CD4-positive, alpha-beta T cell (primary cell): ENCODE data around the gene SIGLEC6. TPM values are rescaled to one million over a fixed set of nuclear protein-coding genes. Genes with fewer than 3 reads are reported as not detected.

Source experiments
- ATAC-seq: fragments of 200-7000 bp; cut with Tn5 transposase; one replicate; pipeline ENCODE4 v1.10.0; 2022; ENCODE audit warnings: mild to moderate bottlenecking; ENCODE audit not compliant: poor library complexity
- CTCF ChIA-PET: fragments of 350-600 bp; sonication (Branson Sonifier 250); formaldehyde crosslinking; loops from one replicate; lab custom pipeline; 2021; ENCODE audit warnings: antibody characterized with exemption, inconsistent platforms; lab: Charles Lee
- POLR2A ChIA-PET: fragments of 350-600 bp; sonication (Branson Sonifier 250); formaldehyde crosslinking; loops from one replicate; lab custom pipeline; 2021; ENCODE audit warnings: antibody characterized with exemption, inconsistent platforms; lab: Charles Lee
- DNase-seq, 14 experiments: peaks; one replicate each; pipeline ENCODE4 v3.0.0-alpha.2; 2013 to 2020; ENCODE audit warnings: mixed read lengths in 2 of 14
- H3K27ac ChIP-seq, 2 donors: one replicate each; pipeline versions ENCODE4 v1.5.1 to v1.7.0; 2013; ENCODE audit warnings: low read length in 2 of 2, low read depth in 1 of 2, mild to moderate bottlenecking in 1 of 2
- H3K27me3 ChIP-seq, 2 experiments: 1 replicate in 1 of 2; 2 replicates in 1 of 2; pipeline versions ENCODE4 v1.6.1 to v1.7.0; 2013; ENCODE audit warnings: low read length in 2 of 2, control low read depth in 1 of 2, mild to moderate bottlenecking in 1 of 2, moderate library complexity in 1 of 2; ENCODE audit not compliant: insufficient read depth in 2 of 2, control insufficient read depth in 1 of 2
- H3K36me3 ChIP-seq: one replicate; pipeline ENCODE4 v1.6.1; 2013; ENCODE audit warnings: low read length, control low read depth; ENCODE audit not compliant: insufficient read depth
- H3K4me1 ChIP-seq: one replicate; pipeline ENCODE4 v1.6.1; 2013; ENCODE audit warnings: low read length, control low read depth; ENCODE audit not compliant: insufficient read depth
- H3K4me3 ChIP-seq: one replicate; pipeline ENCODE4 v1.5.1; 2013; ENCODE audit warnings: mild to moderate bottlenecking, low read length, moderate library complexity
- H3K9me3 ChIP-seq, 2 experiments: 1 replicate in 1 of 2; 2 replicates in 1 of 2; pipeline versions ENCODE4 v1.6.1 to v1.7.0; 2013; ENCODE audit warnings: low read length in 2 of 2, mild to moderate bottlenecking in 2 of 2, control low read depth in 1 of 2, moderate library complexity in 1 of 2; ENCODE audit not compliant: control insufficient read depth in 1 of 2, insufficient read depth in 1 of 2
- H3K27ac Mint-ChIP-seq: one replicate; pipeline ENCODE4 v1.8.0; 2020; ENCODE audit warnings: mixed read lengths
- H3K27me3 Mint-ChIP-seq: one replicate; pipeline ENCODE4 v1.8.0; 2021; ENCODE audit warnings: mixed read lengths
- H3K36me3 Mint-ChIP-seq: one replicate; pipeline ENCODE4 v1.8.0; 2021; ENCODE audit warnings: low read depth, mixed read lengths
- H3K4me1 Mint-ChIP-seq: one replicate; pipeline ENCODE4 v1.8.0; 2021; ENCODE audit warnings: low read depth, mixed read lengths
- H3K4me3 Mint-ChIP-seq: one replicate; pipeline ENCODE4 v1.8.0; 2020; ENCODE audit warnings: mild to moderate bottlenecking, mixed read lengths
- H3K9me3 Mint-ChIP-seq: one replicate; pipeline ENCODE4 v1.8.0; 2020; ENCODE audit warnings: mixed read lengths
- intact Hi-C, 2 experiments: fragments of 100-400 bp; cut with DNase I in 1 of 2; cut with micrococcal nuclease in 1 of 2; formaldehyde crosslinking; loops; one replicate each; pipeline versions ENCODE4 v1.15.1 to v1.9.0; 2023 to 2025; cut with DNase I, micrococcal nuclease
- total RNA-seq, 174 experiments: library from RNA in 2 of 174; stranded (reverse) in 2 of 174; gene quantifications; one replicate each; pipeline ENCODE4 v1.2.3 and lab custom pipeline; 2021 to 2026
- TF ChIP-seq, protein P1 (sequence below): fragments of 200-600 bp; IDR thresholded peaks from one replicate; pipeline ENCODE4 v1.8.0; 2022; ENCODE audit warnings: antibody characterized with exemption, mild to moderate bottlenecking

SIGLEC6 gene
- total RNA-seq, 2 experiments from 2014 or later: 0.14 to 0.36 TPM

DNA sequence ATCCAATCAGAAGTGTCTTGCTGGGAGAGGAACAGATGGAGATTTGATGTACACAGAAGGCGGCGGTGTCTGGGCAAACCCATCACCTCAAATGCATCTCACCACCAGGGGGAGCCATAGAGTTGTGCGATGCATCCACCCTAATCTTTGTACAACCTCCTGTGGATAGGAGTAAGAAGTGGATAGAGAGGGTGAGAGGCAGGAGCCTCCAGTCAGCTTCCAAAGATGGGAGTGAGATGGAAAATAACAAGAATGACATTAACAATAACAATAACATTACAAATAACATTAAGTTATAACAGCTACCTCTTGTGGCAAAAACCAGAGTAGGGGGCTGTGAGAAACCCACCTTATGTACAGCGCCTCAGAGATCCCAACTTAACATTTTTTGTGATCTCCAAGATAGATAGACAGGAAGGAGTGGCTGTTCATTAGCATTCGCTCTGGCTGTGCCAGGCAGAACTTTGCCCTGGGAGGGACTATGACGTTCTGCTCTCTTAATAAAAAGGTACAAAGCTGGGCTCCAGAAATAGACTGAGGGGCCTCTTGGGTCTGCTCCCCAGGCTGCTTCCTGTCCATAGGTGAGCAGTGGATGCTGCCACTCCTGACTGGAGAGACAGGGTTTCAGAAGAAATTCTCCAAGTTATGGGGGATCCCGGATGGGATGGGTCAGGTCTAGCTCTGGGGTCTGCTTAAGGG, 58.3 kb downstream of the SIGLEC6 start:
- ATAC-seq (peak; percentile 62), DNase-seq (peak; percentile 57 to 87 (median 76))
- Histone ChIP-seq H3K27me3 (peaks cover 7 to 8% of the 10 kb centered on the region in 2 experiments), H3K9me3 (no peaks in the 10 kb centered on the region), H3K4me1 (peaks cover 2% of the 10 kb centered on the region), H3K36me3 (no peaks in the 10 kb centered on the region), H3K4me3 (no peak overlapping the region), H3K27ac (no peak overlapping the region)
- Mint-ChIP-seq H3K9me3 (no peaks in the 10 kb centered on the region), H3K27ac (no peak overlapping the region), H3K27me3 (peaks cover 20% of the 10 kb centered on the region), H3K4me1 (no peaks in the 10 kb centered on the region), H3K36me3 (no peaks in the 10 kb centered on the region), H3K4me3 (no peak overlapping the region)
- POLR2A ChIA-PET: no interaction called here
- CTCF ChIA-PET: interaction anchor here (0.6 to 1.9 kb wide), 9 partner anchors 11 to 305 kb away, joined by 3 to 8 read pairs (median 4); no protein-coding TSS in a partner anchor
- TF ChIP-seq, protein P1, sequence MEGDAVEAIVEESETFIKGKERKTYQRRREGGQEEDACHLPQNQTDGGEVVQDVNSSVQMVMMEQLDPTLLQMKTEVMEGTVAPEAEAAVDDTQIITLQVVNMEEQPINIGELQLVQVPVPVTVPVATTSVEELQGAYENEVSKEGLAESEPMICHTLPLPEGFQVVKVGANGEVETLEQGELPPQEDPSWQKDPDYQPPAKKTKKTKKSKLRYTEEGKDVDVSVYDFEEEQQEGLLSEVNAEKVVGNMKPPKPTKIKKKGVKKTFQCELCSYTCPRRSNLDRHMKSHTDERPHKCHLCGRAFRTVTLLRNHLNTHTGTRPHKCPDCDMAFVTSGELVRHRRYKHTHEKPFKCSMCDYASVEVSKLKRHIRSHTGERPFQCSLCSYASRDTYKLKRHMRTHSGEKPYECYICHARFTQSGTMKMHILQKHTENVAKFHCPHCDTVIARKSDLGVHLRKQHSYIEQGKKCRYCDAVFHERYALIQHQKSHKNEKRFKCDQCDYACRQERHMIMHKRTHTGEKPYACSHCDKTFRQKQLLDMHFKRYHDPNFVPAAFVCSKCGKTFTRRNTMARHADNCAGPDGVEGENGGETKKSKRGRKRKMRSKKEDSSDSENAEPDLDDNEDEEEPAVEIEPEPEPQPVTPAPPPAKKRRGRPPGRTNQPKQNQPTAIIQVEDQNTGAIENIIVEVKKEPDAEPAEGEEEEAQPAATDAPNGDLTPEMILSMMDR: peak; percentile 96
- intact Hi-C loops: loop anchor here (1.0 to 5.0 kb wide), 6 partner anchors 50 to 764 kb away; no protein-coding TSS in a partner anchor

DNA sequence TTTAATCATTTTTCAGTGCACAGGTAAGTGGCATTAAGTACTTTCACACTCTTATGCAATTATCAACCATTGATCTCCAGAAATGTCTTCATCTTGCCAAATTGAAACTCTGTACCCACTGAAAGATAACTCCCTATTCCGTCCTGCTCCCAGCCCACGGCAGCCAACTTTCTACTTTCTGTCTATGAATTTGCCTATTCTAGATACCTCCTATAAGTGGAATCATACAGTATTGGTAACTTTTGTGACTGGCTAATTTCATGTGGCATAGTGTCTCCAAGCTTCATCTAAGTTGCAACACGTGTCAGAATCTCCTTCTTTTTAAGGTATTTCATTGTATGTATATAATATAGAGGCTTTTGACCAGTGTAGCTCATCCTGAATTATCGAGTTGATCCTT, 58.9 kb downstream of the SIGLEC6 start:
- H3K27me3 ChIP-seq: peaks cover 7 to 8% of the 10 kb centered on the region in 2 experiments
- CTCF ChIA-PET: interaction anchor here (0.6 to 1.9 kb wide), 9 partner anchors 10 to 305 kb away, joined by 3 to 8 read pairs (median 4); no protein-coding TSS in a partner anchor
- TF ChIP-seq, protein P1: no peak
- H3K36me3 ChIP-seq: no peaks in the 10 kb centered on the region
- H3K4me1 ChIP-seq: peaks cover 6% of the 10 kb centered on the region
- Mint-ChIP-seq H3K9me3 (no peaks in the 10 kb centered on the region), H3K4me3 (no peak overlapping the region), H3K4me1 (no peaks in the 10 kb centered on the region), H3K27me3 (peaks cover 20% of the 10 kb centered on the region), H3K27ac (no peak overlapping the region), H3K36me3 (no peaks in the 10 kb centered on the region)
- intact Hi-C loops: loop anchor here (1.0 to 5.0 kb wide), 6 partner anchors 50 to 765 kb away; no protein-coding TSS in a partner anchor
- ATAC-seq (no peak), DNase-seq (no peak)
- H3K27ac ChIP-seq: no peak overlapping the region
- no peak overlapping the region for H3K4me3 ChIP-seq
- POLR2A ChIA-PET: no interaction called here
- no peaks in the 10 kb centered on the region for H3K9me3 ChIP-seq

DNA sequence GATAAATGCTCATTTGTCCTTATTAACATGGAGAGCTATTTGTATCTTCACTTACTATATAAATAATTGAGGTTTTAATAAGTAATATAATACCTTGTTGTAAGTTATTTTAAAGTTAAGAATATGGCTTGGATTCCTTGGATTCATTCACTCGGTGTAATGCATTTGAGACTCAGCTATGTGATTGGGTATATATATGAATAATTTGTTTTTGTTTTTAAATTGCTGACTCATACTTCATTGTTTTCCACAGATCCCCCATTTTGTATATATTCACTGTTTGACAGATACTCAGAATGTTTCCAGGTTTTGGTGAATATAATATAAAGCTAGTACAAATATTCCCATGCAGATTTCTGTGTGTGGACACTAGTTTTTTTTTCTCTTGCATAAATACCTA, 59.9 kb downstream of the SIGLEC6 start:
- TF ChIP-seq, protein P1: no peak
- POLR2A ChIA-PET: no interaction called here
- intact Hi-C loops: loop anchor here in 1 of 2 experiments (5.0 kb wide), 1 partner anchor 766 kb away; no protein-coding TSS in a partner anchor

More for the DNA sequence above, 59.9 kb downstream of the SIGLEC6 start:
- peaks cover 20% of the 10 kb centered on the region for H3K27me3 Mint-ChIP-seq
- peaks cover 7 to 8% of the 10 kb centered on the region in 2 experiments for H3K27me3 ChIP-seq
- H3K4me1 Mint-ChIP-seq: no peaks in the 10 kb centered on the region
- H3K4me1 ChIP-seq: peaks cover 6% of the 10 kb centered on the region
- H3K27ac Mint-ChIP-seq: no peak overlapping the region
- H3K4me3 Mint-ChIP-seq: no peak overlapping the region
- H3K36me3 ChIP-seq: no peaks in the 10 kb centered on the region
- H3K9me3 Mint-ChIP-seq: no peaks in the 10 kb centered on the region
- no peak overlapping the region for H3K27ac ChIP-seq
- H3K4me3 ChIP-seq: no peak overlapping the region
- ATAC-seq (no peak), DNase-seq (no peak)
- H3K9me3 ChIP-seq: no peaks in the 10 kb centered on the region
- CTCF ChIA-PET: interaction anchor here (1.9 kb wide), 1 partner anchor 186 kb away, joined by 8 read pairs; no protein-coding TSS in a partner anchor
- no peaks in the 10 kb centered on the region for H3K36me3 Mint-ChIP-seq
